Activated CD8-positive, alpha-beta memory T cell treated with anti-CD3 and anti-CD28 coated beads, Interleukin-2, amount 50 U/mL, for 1 hour (primary cell): ENCODE measurements around the gene BRCA1.
A peak's percentile ranks its signal among the peaks of the same experiment; 100 is the strongest.

Experiments used
- DNase-seq: peaks from one replicate; pipeline ENCODE4 v3.0.0-alpha.2; 2020; ENCODE audit errors: extremely low read depth

BRCA1 gene

GRCh38 chr17:43025290-43025657, 99.9 kb downstream of the BRCA1 start:
- DNase-seq = no peak

GRCh38 chr17:43024407-43025289, 100.5 kb downstream of the BRCA1 start, which contains the start of gene RND2:
Gene RND2 (plus strand): TSS chr17:43025231. CDS start chr17:43025348, 117 bp downstream.
- peak; percentile 62 for DNase-seq

GRCh38 chr17:43021741-43022512, 103.2 kb downstream of the BRCA1 start, which contains the start of gene VAT1:
Gene VAT1 (minus strand): TSS chr17:43022385. CDS start chr17:43022322, 63 bp downstream.
- no peak for DNase-seq

- no peak for DNase-seq
Observed at GRCh38 chr17:43020789-43021740, 104.1 kb downstream of the BRCA1 start.

- no peak for DNase-seq
Observed at GRCh38 chr17:43020030-43020621, 105.0 kb downstream of the BRCA1 start.

- DNase-seq = no peak
Observed at GRCh38 chr17:43019418-43019817, 105.7 kb downstream of the BRCA1 start.

GRCh38 chr17:43018932-43019331, 106.2 kb downstream of the BRCA1 start:
- DNase-seq = no peak

- no peak for DNase-seq
Observed at GRCh38 chr17:43018008-43018853, 106.9 kb downstream of the BRCA1 start.

GRCh38 chr17:43016216-43016615, 108.9 kb downstream of the BRCA1 start:
- DNase-seq = no peak

- DNase-seq = no peak
Observed at GRCh38 chr17:43015579-43015978, 109.6 kb downstream of the BRCA1 start.

- DNase-seq = no peak
Observed at GRCh38 chr17:43014649-43015542, 110.3 kb downstream of the BRCA1 start.

- DNase-seq = no peak
Observed at GRCh38 chr17:43014020-43014648, 111.0 kb downstream of the BRCA1 start.

GRCh38 chr17:43013296-43013695, 111.9 kb downstream of the BRCA1 start:
- no peak for DNase-seq

GRCh38 chr17:43011728-43012472, 113.3 kb downstream of the BRCA1 start:
- no peak for DNase-seq

GRCh38 chr17:43010667-43011308, 114.4 kb downstream of the BRCA1 start:
- DNase-seq = no peak

- peak; percentile 59 for DNase-seq
Observed at GRCh38 chr17:43006639-43007551, 118.3 kb downstream of the BRCA1 start, which contains the start of gene IFI35. Gene IFI35 (plus strand): TSS chr17:43006784. CDS start chr17:43006948, 164 bp downstream.
